Panc1 (cell line): ENCODE measurements around the gene TMEM248. TPM values are rescaled to one million over a fixed set of nuclear protein-coding genes. Genes with fewer than 3 reads are reported as not detected.
"Not testable (repeated sequence)": the region's sequence is repeated elsewhere in the genome, so short reads cannot be mapped to it uniquely, and the experiment has no call there.

Experiments
- ATAC-seq: fragments of 200-7000 bp; cut with Tn5 transposase; 2 replicates; pipeline ENCODE4 v1.9.1; 2020; ENCODE audit warnings: mild to moderate bottlenecking, moderate library complexity
- BruUV-seq: library from RNA; stranded (reverse); fragments of 400-500 nt; replicated peaks from 2 replicates; lab custom pipeline; 2021; lab: Mats Ljungman, UMichigan
- CTCF ChIA-PET: fragments of 300-600 bp; sonication (Branson Sonifier 250); formaldehyde crosslinking; loops from one replicate; lab custom pipeline; 2022; ENCODE audit warnings: antibody characterized with exemption; lab: Charles Lee
- POLR2A ChIA-PET: fragments of 300-600 bp; sonication (Branson Sonifier 250); formaldehyde crosslinking; loops from one replicate; lab custom pipeline; 2022; ENCODE audit warnings: antibody characterized with exemption; lab: Charles Lee
- DNase-seq: peaks from one replicate; pipeline ENCODE4 v3.0.0-alpha.2; 2010; ENCODE audit warnings: low read depth, low spot score
- H3K27ac ChIP-seq: 2 replicates; pipeline ENCODE4 v1.5.1; 2011; ENCODE audit warnings: mild to moderate bottlenecking, low read length, inconsistent platforms
- H3K27me3 ChIP-seq: fragments of 200-500 bp; sonication (Bioruptor generic); 2 replicates; pipeline ENCODE4 v1.6.0; 2014; ENCODE audit warnings: low read length, inconsistent platforms; ENCODE audit not compliant: control insufficient read depth, insufficient read depth
- H3K36me3 ChIP-seq: fragments of 200-500 bp; sonication (Bioruptor generic); 2 replicates; pipeline ENCODE4 v1.5.1; 2014; ENCODE audit warnings: inconsistent platforms, mild to moderate bottlenecking, low read length, moderate library complexity; ENCODE audit not compliant: control insufficient read depth, insufficient read depth
- H3K4me1 ChIP-seq: 2 replicates; pipeline ENCODE4 v1.5.1; 2011; ENCODE audit warnings: inconsistent platforms, mild to moderate bottlenecking, low read length, moderate library complexity; ENCODE audit not compliant: control insufficient read depth, insufficient read depth
- H3K4me3 ChIP-seq, 2 experiments: 2 replicates each; pipeline ENCODE4 v1.5.1; 2011 to 2012; ENCODE audit warnings: low read depth in 2 of 2, low read length in 2 of 2, mild to moderate bottlenecking in 2 of 2, inconsistent platforms in 1 of 2, moderate library complexity in 1 of 2
- H3K9me3 ChIP-seq: fragments of 200-500 bp; sonication (Bioruptor generic); 2 replicates; pipeline ENCODE4 v1.5.1; 2014; ENCODE audit warnings: low read depth, mild to moderate bottlenecking, inconsistent platforms, low read length, moderate library complexity; ENCODE audit not compliant: control insufficient read depth, insufficient read depth
- CTCF ChIP-seq: fragments of 450-650 bp; IDR thresholded peaks from 2 replicates; pipeline ENCODE4 v1.5.1; 2017; ENCODE audit warnings: mild to moderate bottlenecking
- POLR2AphosphoS5 ChIP-seq: IDR thresholded peaks from 2 replicates; pipeline ENCODE4 v1.6.1; 2012; ENCODE audit warnings: mild to moderate bottlenecking, low read depth, low read length, moderate library complexity
- REST ChIP-seq, 2 experiments: IDR thresholded peaks; 2 replicates each; pipeline ENCODE4 v1.6.1; 2011 to 2012; ENCODE audit warnings: low read depth in 2 of 2, control low read depth in 1 of 2, low read length in 1 of 2, mild to moderate bottlenecking in 1 of 2, moderate library complexity in 1 of 2; ENCODE audit not compliant: insufficient read depth in 1 of 2
- SIN3A ChIP-seq: IDR thresholded peaks from 2 replicates; pipeline ENCODE4 v1.6.1; 2012; ENCODE audit warnings: low read depth, mild to moderate bottlenecking, low read length, moderate library complexity, borderline replicate concordance; ENCODE audit not compliant: insufficient read depth
- TCF7L2 ChIP-seq: IDR thresholded peaks from 2 replicates; pipeline ENCODE4 v1.6.1; 2011; ENCODE audit warnings: mild to moderate bottlenecking, low read depth, low read length, inconsistent platforms
- in situ Hi-C: cut with HindIII; loops from 2 replicates; pipeline ENCODE4 v1.10.0; 2016; ENCODE audit warnings: low sequenced_read_pairs, low pct_unique_long_range_greater_than_20kb
- intact Hi-C: fragments of 100-400 bp; cut with micrococcal nuclease; formaldehyde crosslinking; loops from one replicate; pipeline ENCODE4 v1.10.0; 2022; ENCODE audit not compliant: unreplicated experiment
- total RNA-seq: library from RNA; stranded (reverse); gene quantifications from one replicate; pipeline ENCODE4 v1.2.1, GENCODE V29; 2021; ENCODE audit not compliant: unreplicated experiment

The TMEM248 gene
- total RNA-seq, 1 experiment from 2014 or later, result 176 TPM

GRCh38 chr7:66970310-66970709, 49.3 kb downstream of the TMEM248 start:
- TF ChIP-seq TCF7L2 (no peak), REST (IDR thresholded peaks at IDR 0.05; ENCODE audit: insufficient read depth in 1 of 2, low read depth in 2 of 2, low read length in 1 of 2) (no peak), POLR2AphosphoS5 (no peak), SIN3A (no peak), CTCF (no peak)
- H3K27ac ChIP-seq, result no peak overlapping the region
- no peaks in the 10 kb centered on the region for H3K9me3 ChIP-seq
- no peaks in the 10 kb centered on the region for H3K36me3 ChIP-seq
- POLR2A ChIA-PET, result no interaction called here
- in situ Hi-C loops (no loop called here), intact Hi-C loops (no loop called here)
- no peak overlapping the region for H3K4me3 ChIP-seq
- H3K4me1 ChIP-seq, result no peaks in the 10 kb centered on the region
- no peaks in the 10 kb centered on the region for H3K27me3 ChIP-seq
- CTCF ChIA-PET, result no interaction called here
- no TSS peak for BruUV-seq
- DNase-seq, result no peak
- ATAC-seq, result peak; percentile 52

- Histone ChIP-seq H3K27me3 (no peaks in the 10 kb centered on the region), H3K4me1 (no peaks in the 10 kb centered on the region), H3K4me3 (no peak overlapping the region), H3K9me3 (peaks cover 4% of the 10 kb centered on the region; the same call in 1 of the 2 replicates), H3K27ac (no peak overlapping the region), H3K36me3 (no peaks in the 10 kb centered on the region)
- in situ Hi-C loops, result no loop called here
- no peak for TF ChIP-seq CTCF
- no peak for TF ChIP-seq SIN3A
- intact Hi-C loops, result no loop called here
- no TSS peak for BruUV-seq
- POLR2A ChIA-PET, result no interaction called here
- CTCF ChIA-PET, result no interaction called here
- DNase-seq, result no peak
- no peak for ATAC-seq
These were observed 54.1 kb downstream of the TMEM248 start for GRCh38 chr7:66974986-66975590.

- POLR2A ChIA-PET, in situ Hi-C loops, CTCF ChIA-PET: not testable (repeated sequence)
These were observed 57.3 kb downstream of the TMEM248 start for GRCh38 chr7:66978312-66978711.

GRCh38 chr7:66979013-66979412, 58.0 kb downstream of the TMEM248 start:
- BruUV-seq, intact Hi-C loops, H3K9me3 ChIP-seq, H3K27me3 ChIP-seq, in situ Hi-C loops, H3K27ac ChIP-seq, H3K4me3 ChIP-seq, H3K4me1 ChIP-seq, DNase-seq, H3K36me3 ChIP-seq, POLR2A ChIA-PET: not testable (repeated sequence)
- CTCF ChIA-PET, result interaction anchor here (0.6 kb wide), 1 partner anchor 345 kb away, joined by 8 read pairs; no protein-coding TSS in a partner anchor
- 0 out of 2 replicates have a peak, but pooled peaks have one; percentile 35 for ATAC-seq

More at GRCh38 chr7:66978312-66978711, 57.3 kb downstream of the TMEM248 start:
- ATAC-seq, H3K4me3 ChIP-seq, H3K4me1 ChIP-seq, H3K9me3 ChIP-seq, H3K36me3 ChIP-seq, DNase-seq, H3K27me3 ChIP-seq, BruUV-seq, H3K27ac ChIP-seq, intact Hi-C loops: not testable (repeated sequence)
